Thoracic aorta (tissue), 2 donors: Measurements from ENCODE around the gene CDC42BPB. TPM values are rescaled to one million over a fixed set of nuclear protein-coding genes. Genes with fewer than 3 reads are reported as not detected.

Experiments
- ATAC-seq: fragments of 150-250 bp; one replicate; pipeline ENCODE4 v1.8.0; 2017; ENCODE audit warnings: low read depth; ENCODE audit not compliant: insufficient number of reproducible peaks, low FRiP score
- DNase-seq: peaks from one replicate; pipeline ENCODE4 v3.0.0-alpha.2; 2020; ENCODE audit warnings: low spot score
- H3K27ac ChIP-seq, 2 donors: fragments of 200-600 bp; sonication (generic); 1 replicate in 1 of 2; 2 replicates in 1 of 2; pipeline ENCODE4 v1.5.1; 2016; ENCODE audit warnings: mild to moderate bottlenecking in 2 of 2, moderate library complexity in 2 of 2
- H3K27me3 ChIP-seq: fragments of 200-600 bp; sonication (generic); replicated peaks from 2 replicates; pipeline ENCODE4 v1.6.0; 2016; ENCODE audit warnings: mild to moderate bottlenecking; ENCODE audit not compliant: insufficient read depth
- H3K36me3 ChIP-seq: fragments of 200-600 bp; sonication (generic); one replicate; pipeline ENCODE4 v1.5.1; 2016
- H3K4me1 ChIP-seq, 2 donors: fragments of 200-600 bp; sonication (generic); 1 replicate in 1 of 2; 2 replicates in 1 of 2; pipeline versions ENCODE4 v1.5.1 to v1.6.0; 2016; ENCODE audit warnings: low read depth in 2 of 2, mild to moderate bottlenecking in 1 of 2; ENCODE audit not compliant: control insufficient read depth in 1 of 2
- H3K4me3 ChIP-seq: fragments of 200-600 bp; sonication (generic); 2 replicates; pipeline ENCODE4 v1.5.1; 2016; ENCODE audit warnings: mild to moderate bottlenecking
- H3K9me3 ChIP-seq: fragments of 200-600 bp; sonication (generic); 2 replicates; pipeline ENCODE4 v1.5.1; 2016
- CTCF ChIP-seq: fragments of 200-600 bp; sonication (generic); IDR thresholded peaks from one replicate; pipeline ENCODE4 v1.5.1; 2019; ENCODE audit warnings: antibody characterized with exemption
- total RNA-seq, 2 donors: library from RNA; depleted of rRNA; stranded (reverse); fragments of >200 nt; gene quantifications; one replicate each; pipeline versions ENCODE4 v1.1.0 to v1.2.3, GENCODE V29; 2016

Gene CDC42BPB
- total RNA-seq, 2 donors from 2014 or later, result 121 to 133 TPM

- Histone ChIP-seq H3K27me3 (peaks cover 8% of the 10 kb centered on the region), H3K27ac (no peak overlapping the region), H3K4me1 (peaks cover 23 to 31% of the 10 kb centered on the region in 2 donors), H3K9me3 (no peaks in the 10 kb centered on the region), H3K4me3 (peak overlapping the region; percentile 69), H3K36me3 (peaks cover 7% of the 10 kb centered on the region)
- ATAC-seq (no peak), DNase-seq (no peak)
- no peak for TF ChIP-seq CTCF
These were observed 127.1 kb downstream of the CDC42BPB start for GRCh38 chr14:102930138-102930752.

- H3K27ac ChIP-seq, result no peak overlapping the region
These were observed 127.9 kb downstream of the CDC42BPB start for GRCh38 chr14:102929241-102930137.

GRCh38 chr14:102928412-102929240 is 128.7 kb downstream of the CDC42BPB start:
- DNase-seq, result no peak
- H3K4me3 ChIP-seq, result peak overlapping the region; percentile 69
- H3K27ac ChIP-seq, result no peak overlapping the region
- H3K9me3 ChIP-seq, result no peaks in the 10 kb centered on the region
- H3K36me3 ChIP-seq, result no peaks in the 10 kb centered on the region
- TF ChIP-seq CTCF, result no peak
- ATAC-seq, result no peak
- H3K27me3 ChIP-seq, result peaks cover 8% of the 10 kb centered on the region
- peaks cover 23 to 31% of the 10 kb centered on the region in 2 donors for H3K4me1 ChIP-seq

More at GRCh38 chr14:102929241-102930137, 127.9 kb downstream of the CDC42BPB start:
- Histone ChIP-seq H3K9me3 (no peaks in the 10 kb centered on the region), H3K27me3 (peaks cover 8% of the 10 kb centered on the region), H3K36me3 (peaks cover 7% of the 10 kb centered on the region), H3K4me3 (peak overlapping the region; percentile 69), H3K4me1 (peaks cover 23 to 31% of the 10 kb centered on the region in 2 donors)
- TF ChIP-seq CTCF, result no peak
- DNase-seq (no peak), ATAC-seq (no peak)

- peaks cover 8% of the 10 kb centered on the region for H3K27me3 ChIP-seq
These were observed 129.4 kb downstream of the CDC42BPB start for GRCh38 chr14:102927878-102928411.

More at GRCh38 chr14:102927878-102928411, 129.4 kb downstream of the CDC42BPB start:
- Histone ChIP-seq H3K4me3 (peak overlapping the region; percentile 69), H3K4me1 (peaks cover 23 to 34% of the 10 kb centered on the region in 2 donors), H3K27ac (no peak overlapping the region), H3K9me3 (no peaks in the 10 kb centered on the region), H3K36me3 (no peaks in the 10 kb centered on the region)
- no peak for TF ChIP-seq CTCF
- no peak for ATAC-seq
- no peak for DNase-seq
